Lower leg skin (tissue), 3 donors: ENCODE data around the gene TRIM45.

ENCODE experiments used
- CTCF ChIP-seq, 3 donors: fragments of 450-650 bp; IDR thresholded peaks; one replicate each; pipeline ENCODE4 v1.5.1; 2016; ENCODE audit warnings: antibody characterized with exemption in 3 of 3, mild to moderate bottlenecking in 3 of 3, moderate library complexity in 2 of 3
- POLR2A ChIP-seq, 2 donors: fragments of 450-650 bp; IDR thresholded peaks; one replicate each; pipeline ENCODE4 v1.6.1; 2016 to 2017; ENCODE audit warnings: antibody characterized with exemption in 2 of 2, mild to moderate bottlenecking in 1 of 2, moderate library complexity in 1 of 2

- no peak for TF ChIP-seq CTCF (IDR thresholded peaks at IDR 0.05)
- no peak for TF ChIP-seq POLR2A (IDR thresholded peaks at IDR 0.05)
Measured at GRCh38 chr1:117087686-117088085, 33.9 kb downstream of the TRIM45 start.
